ENCODE measurements around the gene FAP.

FAP gene

GRCh38 chr2:162266460-162266760 is 23.2 kb upstream of the FAP start:
- DNase-seq (ENCODE audit: extremely low read depth, low read depth) = no peak
- no peak for TF ChIP-seq CTCF (IDR thresholded peaks at IDR 0.05; ENCODE audit: low read depth, low read length, missing control alignments)
- H3K4me3 ChIP-seq (replicated peaks; ENCODE audit: low read depth, low read length) = no peak overlapping the region

- TF ChIP-seq CTCF (IDR thresholded peaks at IDR 0.05; ENCODE audit: low read depth, low read length, missing control alignments) = no peak
- no peak for DNase-seq (ENCODE audit: extremely low read depth, low read depth)
- no peak overlapping the region for H3K4me3 ChIP-seq (replicated peaks; ENCODE audit: low read depth, low read length)
These were observed 22.6 kb upstream of the FAP start for GRCh38 chr2:162265666-162266459.

- no peak for TF ChIP-seq CTCF (IDR thresholded peaks at IDR 0.05; ENCODE audit: low read depth, low read length, missing control alignments)
- DNase-seq (ENCODE audit: extremely low read depth, low read depth) = peak; percentile 36
- no peak overlapping the region for H3K4me3 ChIP-seq (replicated peaks; ENCODE audit: low read depth, low read length)
These were observed 18.0 kb upstream of the FAP start for GRCh38 chr2:162261032-162261945.

GRCh38 chr2:162258686-162259085 is 15.4 kb upstream of the FAP start:
- H3K4me3 ChIP-seq (replicated peaks; ENCODE audit: low read depth, low read length) = no peak overlapping the region
- TF ChIP-seq CTCF (IDR thresholded peaks at IDR 0.05; ENCODE audit: low read depth, low read length, missing control alignments) = no peak
- DNase-seq (ENCODE audit: extremely low read depth, low read depth) = no peak

GRCh38 chr2:162258169-162258568 is 14.9 kb upstream of the FAP start:
- no peak for TF ChIP-seq CTCF (IDR thresholded peaks at IDR 0.05; ENCODE audit: low read depth, low read length, missing control alignments)
- no peak overlapping the region for H3K4me3 ChIP-seq (replicated peaks; ENCODE audit: low read depth, low read length)
- DNase-seq (ENCODE audit: extremely low read depth, low read depth) = no peak

GRCh38 chr2:162257425-162257824 is 14.2 kb upstream of the FAP start:
- DNase-seq (ENCODE audit: extremely low read depth, low read depth) = no peak
- no peak for TF ChIP-seq CTCF (IDR thresholded peaks at IDR 0.05; ENCODE audit: low read depth, low read length, missing control alignments)
- H3K4me3 ChIP-seq (replicated peaks; ENCODE audit: low read depth, low read length) = no peak overlapping the region

Measured in HFF-Myc (cell line).